A549 (cell line): ENCODE results near the gene TNFRSF19. TPM values are rescaled to one million over a fixed set of nuclear protein-coding genes. Genes with fewer than 3 reads are reported as not detected.

ENCODE experiments used
- ATAC-seq, 2 experiments: fragments of 200-7000 bp in 1 of 2; fragments of >200 bp in 1 of 2; cut with Nextera tagmentation in 1 of 2; cut with Tn5 transposase in 1 of 2; 3 replicates each; pipeline versions ENCODE4 v1.8.0 to v1.9.1; 2018 to 2020; ENCODE audit warnings: mild to moderate bottlenecking in 1 of 2, moderate library complexity in 1 of 2
- CTCF ChIA-PET: fragments of 300-600 bp; sonication (Branson Sonifier 250); formaldehyde crosslinking; extraction: SDS; loops from one replicate; lab custom pipeline; 2021; ENCODE audit warnings: antibody characterized with exemption, inconsistent platforms; lab: Yijun Ruan, JAX
- POLR2A ChIA-PET: fragments of 350-600 bp; formaldehyde crosslinking; extraction: SDS; loops from one replicate; lab custom pipeline; 2021; ENCODE audit warnings: antibody characterized with exemption, inconsistent platforms; lab: Yijun Ruan, JAX
- DNase-seq, 2 experiments: peaks; one replicate each; pipeline versions ENCODE4 v3.0.0 to v3.0.0-alpha.2; 2011 to 2016; ENCODE audit warnings: low read depth in 1 of 2, low spot score in 1 of 2
- FAIRE-seq: peaks from 2 replicates; lab custom pipeline; 2011; peaks lifted over from hg19 to GRCh38; lab: Jason Lieb, UNC
- H3K27ac ChIP-seq, 2 experiments: fragments of >200 bp; sonication (Bioruptor Twin); formaldehyde crosslinking; 3 replicates each; pipeline ENCODE4 v1.5.1; 2016 to 2017
- H3K4me1 ChIP-seq: fragments of >200 bp; sonication (Bioruptor Twin); formaldehyde crosslinking; 3 replicates; pipeline ENCODE4 v1.6.1; 2016
- H3K4me2 ChIP-seq: fragments of >200 bp; sonication (Bioruptor Twin); formaldehyde crosslinking; 3 replicates; pipeline ENCODE4 v1.6.1; 2016
- H3K4me3 ChIP-seq: fragments of >200 bp; sonication (Bioruptor Twin); formaldehyde crosslinking; 3 replicates; pipeline ENCODE4 v1.5.1; 2016
- H3K9me3 ChIP-seq: fragments of >200 bp; sonication (Bioruptor Twin); formaldehyde crosslinking; 3 replicates; pipeline ENCODE4 v1.6.1; 2016
- BHLHE40 ChIP-seq: IDR thresholded peaks from 2 replicates; pipeline ENCODE4 v1.6.1; 2012; ENCODE audit warnings: low read depth, low read length, inconsistent platforms
- CBX8 ChIP-seq: fragments of 200-600 bp; sonication (generic); IDR thresholded peaks from 2 replicates; pipeline ENCODE4 v1.6.1; 2016
- CHD2 ChIP-seq: fragments of 150-350 bp; IDR thresholded peaks from 2 replicates; pipeline ENCODE4 v1.6.1; 2014; ENCODE audit warnings: low read length; ENCODE audit not compliant: partially characterized antibody
- EP300 ChIP-seq, 2 experiments: fragments of >200 bp; sonication (Bioruptor Twin); formaldehyde crosslinking; IDR thresholded peaks; 2 replicates in 1 of 2; 3 replicates in 1 of 2; pipeline ENCODE4 v1.6.1; 2016 to 2017
- ESRRA ChIP-seq: fragments of 150-350 bp; IDR thresholded peaks from 2 replicates; pipeline ENCODE4 v1.6.1; 2014; ENCODE audit warnings: mild to moderate bottlenecking, low read length, borderline replicate concordance
- GATA3 ChIP-seq: IDR thresholded peaks from 2 replicates; pipeline ENCODE4 v1.6.1; 2012; ENCODE audit warnings: borderline replicate concordance
- JUN ChIP-seq, 2 experiments: fragments of >200 bp; sonication (Bioruptor Twin); formaldehyde crosslinking; IDR thresholded peaks; 2 replicates in 1 of 2; 3 replicates in 1 of 2; pipeline ENCODE4 v1.6.1; 2016 to 2017
- NPAS2 ChIP-seq: fragments of 250-450 bp; sonication (Bioruptor Pico); IDR thresholded peaks from 2 replicates; pipeline ENCODE4 v1.8.0; 2022; ENCODE audit warnings: mild to moderate bottlenecking, moderate library complexity, borderline replicate concordance
- NR3C1 ChIP-seq: fragments of >200 bp; sonication (Bioruptor Twin); formaldehyde crosslinking; IDR thresholded peaks from 3 replicates; pipeline ENCODE4 v1.6.1; 2017
- RAD21 ChIP-seq, 2 experiments: fragments of >200 bp in 1 of 2; sonication (Bioruptor Twin) in 1 of 2; formaldehyde crosslinking in 1 of 2; IDR thresholded peaks in 1 of 2; conservative IDR thresholded peaks in 1 of 2; 2 replicates in 1 of 2; 3 replicates in 1 of 2; pipeline ENCODE4 v1.6.1; 2012 to 2018; ENCODE audit warnings: inconsistent platforms in 1 of 2
- SREBF2 ChIP-seq: fragments of 450-650 bp; IDR thresholded peaks from 2 replicates; pipeline ENCODE4 v1.6.1; 2014; ENCODE audit warnings: mild to moderate bottlenecking, moderate library complexity
- TP53 ChIP-seq: fragments of 250-450 bp; sonication (Bioruptor Pico); IDR thresholded peaks from 2 replicates; pipeline ENCODE4 v1.5.0; 2021; ENCODE audit warnings: mild to moderate bottlenecking, moderate library complexity
- ZFP36 ChIP-seq: fragments of 450-650 bp; IDR thresholded peaks from 2 replicates; pipeline ENCODE4 v1.6.1; 2014; ENCODE audit warnings: borderline replicate concordance; ENCODE audit not compliant: partially characterized antibody
- WGBS: methylation state at CpG from one replicate; pipeline ENCODE4 v1.1.6; 2017; ENCODE audit errors: missing lambda C conversion rate; 5-methylcytosine and 5-hydroxymethylcytosine counted together
- polyA plus RNA-seq, 4 experiments: library from polyadenylated mRNA; depleted of rRNA in 3 of 4; stranded (reverse); fragments of >200 nt; fragmentation: RNase III in 1 of 4; extraction: RNeasy Plus Mini Kit Qiagen cat#74134 plus additional on column Dnase treatment in 1 of 4; gene quantifications; 2 replicates in 3 of 4; 3 replicates in 1 of 4; pipeline ENCODE4 v1.2.3, GENCODE V29; 2011 to 2017
- TF ChIP-seq, protein P1 (sequence below): fragments of 200-600 bp; sonication (generic); IDR thresholded peaks from 2 replicates; pipeline ENCODE4 v1.6.1; 2016; ENCODE audit warnings: antibody characterized with exemption, mild to moderate bottlenecking, moderate library complexity
- TF ChIP-seq, protein P2 (sequence below): IDR thresholded peaks from 2 replicates; pipeline ENCODE4 v1.6.1; 2012
- TF ChIP-seq, protein P3 (sequence below): fragments of 450-650 bp; IDR thresholded peaks from 2 replicates; pipeline ENCODE4 v1.6.1; 2014; ENCODE audit warnings: antibody characterized with exemption
- TF ChIP-seq, protein P4 (sequence below): fragments of >200 bp; sonication (Bioruptor Twin); formaldehyde crosslinking; IDR thresholded peaks from 3 replicates; pipeline ENCODE4 v1.5.1; 2016
- TF ChIP-seq, protein P5 (sequence below): fragments of 250-450 bp; sonication (Bioruptor Pico); IDR thresholded peaks from 2 replicates; pipeline ENCODE4 v1.5.0; 2021; ENCODE audit warnings: mild to moderate bottlenecking, moderate library complexity, borderline replicate concordance
- TF ChIP-seq, protein P6 (sequence below): fragments of >200 bp; sonication (Bioruptor Twin); formaldehyde crosslinking; IDR thresholded peaks from 2 replicates; pipeline ENCODE4 v1.6.1; 2016

TNFRSF19 gene
- polyA plus RNA-seq, 2 of the 4 experiments (the other 2 are of a cell fraction) = 1.2 to 1.9 TPM

DNA sequence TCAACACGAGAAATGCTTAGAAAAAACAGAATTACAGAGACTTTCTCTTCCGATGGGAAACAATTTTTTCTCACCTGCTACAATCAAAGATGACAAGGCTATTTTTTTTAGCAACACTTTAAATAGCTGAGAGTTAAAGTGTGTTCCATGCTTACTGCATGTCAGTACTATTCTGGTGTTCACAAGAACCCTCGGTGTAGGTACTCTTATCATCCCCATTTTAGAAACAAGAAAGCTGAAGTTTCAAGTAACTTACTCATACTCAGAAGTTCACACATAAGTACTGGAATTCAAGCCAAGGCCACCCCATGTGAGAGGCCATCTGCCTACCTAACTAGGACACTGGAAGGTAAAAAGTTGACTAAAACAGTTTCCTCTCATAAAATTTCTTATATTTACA, 9.0 kb upstream of the TNFRSF19 start:
- 73% methylated on average over 3 of the region's 3 CpGs for WGBS
- H3K9me3 ChIP-seq = no peaks in the 10 kb centered on the region
- CTCF ChIA-PET = interaction anchor here (0.8 kb wide), 1 partner anchor 12 kb away, joined by 3 read pairs; no protein-coding TSS in a partner anchor
- TF ChIP-seq ESRRA (no peak), CHD2 (no peak), NR3C1 (no peak), EP300 (IDR thresholded peaks at IDR 0.05) (no peak), JUN (IDR thresholded peaks at IDR 0.05) (no peak), NPAS2 (CRISPR knock-in tag) (no peak), GATA3 (no peak), CBX8 (no peak), ZFP36 (no peak), TP53 (no peak), SREBF2 (no peak), RAD21 (conservative IDR thresholded peaks at IDR 0.05 in 1 of 2, IDR thresholded peaks at IDR 0.05 in 1 of 2) (no peak), BHLHE40 (no peak)
- TF ChIP-seq, protein P1, sequence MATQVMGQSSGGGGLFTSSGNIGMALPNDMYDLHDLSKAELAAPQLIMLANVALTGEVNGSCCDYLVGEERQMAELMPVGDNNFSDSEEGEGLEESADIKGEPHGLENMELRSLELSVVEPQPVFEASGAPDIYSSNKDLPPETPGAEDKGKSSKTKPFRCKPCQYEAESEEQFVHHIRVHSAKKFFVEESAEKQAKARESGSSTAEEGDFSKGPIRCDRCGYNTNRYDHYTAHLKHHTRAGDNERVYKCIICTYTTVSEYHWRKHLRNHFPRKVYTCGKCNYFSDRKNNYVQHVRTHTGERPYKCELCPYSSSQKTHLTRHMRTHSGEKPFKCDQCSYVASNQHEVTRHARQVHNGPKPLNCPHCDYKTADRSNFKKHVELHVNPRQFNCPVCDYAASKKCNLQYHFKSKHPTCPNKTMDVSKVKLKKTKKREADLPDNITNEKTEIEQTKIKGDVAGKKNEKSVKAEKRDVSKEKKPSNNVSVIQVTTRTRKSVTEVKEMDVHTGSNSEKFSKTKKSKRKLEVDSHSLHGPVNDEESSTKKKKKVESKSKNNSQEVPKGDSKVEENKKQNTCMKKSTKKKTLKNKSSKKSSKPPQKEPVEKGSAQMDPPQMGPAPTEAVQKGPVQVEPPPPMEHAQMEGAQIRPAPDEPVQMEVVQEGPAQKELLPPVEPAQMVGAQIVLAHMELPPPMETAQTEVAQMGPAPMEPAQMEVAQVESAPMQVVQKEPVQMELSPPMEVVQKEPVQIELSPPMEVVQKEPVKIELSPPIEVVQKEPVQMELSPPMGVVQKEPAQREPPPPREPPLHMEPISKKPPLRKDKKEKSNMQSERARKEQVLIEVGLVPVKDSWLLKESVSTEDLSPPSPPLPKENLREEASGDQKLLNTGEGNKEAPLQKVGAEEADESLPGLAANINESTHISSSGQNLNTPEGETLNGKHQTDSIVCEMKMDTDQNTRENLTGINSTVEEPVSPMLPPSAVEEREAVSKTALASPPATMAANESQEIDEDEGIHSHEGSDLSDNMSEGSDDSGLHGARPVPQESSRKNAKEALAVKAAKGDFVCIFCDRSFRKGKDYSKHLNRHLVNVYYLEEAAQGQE = no peak
- TF ChIP-seq, protein P2, sequence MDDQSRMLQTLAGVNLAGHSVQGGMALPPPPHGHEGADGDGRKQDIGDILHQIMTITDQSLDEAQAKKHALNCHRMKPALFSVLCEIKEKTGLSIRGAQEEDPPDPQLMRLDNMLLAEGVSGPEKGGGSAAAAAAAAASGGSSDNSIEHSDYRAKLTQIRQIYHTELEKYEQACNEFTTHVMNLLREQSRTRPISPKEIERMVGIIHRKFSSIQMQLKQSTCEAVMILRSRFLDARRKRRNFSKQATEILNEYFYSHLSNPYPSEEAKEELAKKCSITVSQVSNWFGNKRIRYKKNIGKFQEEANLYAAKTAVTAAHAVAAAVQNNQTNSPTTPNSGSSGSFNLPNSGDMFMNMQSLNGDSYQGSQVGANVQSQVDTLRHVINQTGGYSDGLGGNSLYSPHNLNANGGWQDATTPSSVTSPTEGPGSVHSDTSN = no peak
- TF ChIP-seq, protein P3, sequence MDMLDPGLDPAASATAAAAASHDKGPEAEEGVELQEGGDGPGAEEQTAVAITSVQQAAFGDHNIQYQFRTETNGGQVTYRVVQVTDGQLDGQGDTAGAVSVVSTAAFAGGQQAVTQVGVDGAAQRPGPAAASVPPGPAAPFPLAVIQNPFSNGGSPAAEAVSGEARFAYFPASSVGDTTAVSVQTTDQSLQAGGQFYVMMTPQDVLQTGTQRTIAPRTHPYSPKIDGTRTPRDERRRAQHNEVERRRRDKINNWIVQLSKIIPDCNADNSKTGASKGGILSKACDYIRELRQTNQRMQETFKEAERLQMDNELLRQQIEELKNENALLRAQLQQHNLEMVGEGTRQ = no peak
- TF ChIP-seq, protein P4, sequence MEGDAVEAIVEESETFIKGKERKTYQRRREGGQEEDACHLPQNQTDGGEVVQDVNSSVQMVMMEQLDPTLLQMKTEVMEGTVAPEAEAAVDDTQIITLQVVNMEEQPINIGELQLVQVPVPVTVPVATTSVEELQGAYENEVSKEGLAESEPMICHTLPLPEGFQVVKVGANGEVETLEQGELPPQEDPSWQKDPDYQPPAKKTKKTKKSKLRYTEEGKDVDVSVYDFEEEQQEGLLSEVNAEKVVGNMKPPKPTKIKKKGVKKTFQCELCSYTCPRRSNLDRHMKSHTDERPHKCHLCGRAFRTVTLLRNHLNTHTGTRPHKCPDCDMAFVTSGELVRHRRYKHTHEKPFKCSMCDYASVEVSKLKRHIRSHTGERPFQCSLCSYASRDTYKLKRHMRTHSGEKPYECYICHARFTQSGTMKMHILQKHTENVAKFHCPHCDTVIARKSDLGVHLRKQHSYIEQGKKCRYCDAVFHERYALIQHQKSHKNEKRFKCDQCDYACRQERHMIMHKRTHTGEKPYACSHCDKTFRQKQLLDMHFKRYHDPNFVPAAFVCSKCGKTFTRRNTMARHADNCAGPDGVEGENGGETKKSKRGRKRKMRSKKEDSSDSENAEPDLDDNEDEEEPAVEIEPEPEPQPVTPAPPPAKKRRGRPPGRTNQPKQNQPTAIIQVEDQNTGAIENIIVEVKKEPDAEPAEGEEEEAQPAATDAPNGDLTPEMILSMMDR = no peak
- TF ChIP-seq, protein P5, sequence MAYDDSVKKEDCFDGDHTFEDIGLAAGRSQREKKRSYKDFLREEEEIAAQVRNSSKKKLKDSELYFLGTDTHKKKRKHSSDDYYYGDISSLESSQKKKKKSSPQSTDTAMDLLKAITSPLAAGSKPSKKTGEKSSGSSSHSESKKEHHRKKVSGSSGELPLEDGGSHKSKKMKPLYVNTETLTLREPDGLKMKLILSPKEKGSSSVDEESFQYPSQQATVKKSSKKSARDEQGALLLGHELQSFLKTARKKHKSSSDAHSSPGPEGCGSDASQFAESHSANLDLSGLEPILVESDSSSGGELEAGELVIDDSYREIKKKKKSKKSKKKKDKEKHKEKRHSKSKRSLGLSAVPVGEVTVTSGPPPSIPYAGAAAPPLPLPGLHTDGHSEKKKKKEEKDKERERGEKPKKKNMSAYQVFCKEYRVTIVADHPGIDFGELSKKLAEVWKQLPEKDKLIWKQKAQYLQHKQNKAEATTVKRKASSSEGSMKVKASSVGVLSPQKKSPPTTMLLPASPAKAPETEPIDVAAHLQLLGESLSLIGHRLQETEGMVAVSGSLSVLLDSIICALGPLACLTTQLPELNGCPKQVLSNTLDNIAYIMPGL (CRISPR knock-in tag) = no peak
- TF ChIP-seq, protein P6, sequence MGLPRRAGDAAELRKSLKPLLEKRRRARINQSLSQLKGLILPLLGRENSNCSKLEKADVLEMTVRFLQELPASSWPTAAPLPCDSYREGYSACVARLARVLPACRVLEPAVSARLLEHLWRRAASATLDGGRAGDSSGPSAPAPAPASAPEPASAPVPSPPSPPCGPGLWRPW = no peak
- TF ChIP-seq, all 56 proteins: peak for 0
- no peak overlapping the region; a peak in 1 of 6 replicates for H3K27ac ChIP-seq
- DNase-seq (no peak), ATAC-seq (no peak), FAIRE-seq (no peak)
- H3K4me2 ChIP-seq = no peak overlapping the region
- H3K4me1 ChIP-seq = peaks cover 13% of the 10 kb centered on the region; the same call in 2 of the 3 replicates
- H3K4me3 ChIP-seq = no peak overlapping the region
- POLR2A ChIA-PET = no interaction called here
